Heart right ventricle (tissue), 16 donors: ENCODE results near the gene PCDHB11. TPM values are rescaled to one million over a fixed set of nuclear protein-coding genes. Genes with fewer than 3 reads are reported as not detected.
"Not testable (repeated sequence)": the region's sequence is repeated elsewhere in the genome, so short reads cannot be mapped to it uniquely, and the experiment has no call there.

Experiments
- ATAC-seq, 8 donors: fragments of 200-7000 bp; cut with Tn5 transposase; one replicate each; pipeline ENCODE4 v1.9.1; 2020; ENCODE audit warnings: mild to moderate bottlenecking in 8 of 8, moderate library complexity in 8 of 8, moderate number of reproducible peaks in 1 of 8
- DNase-seq, 2 donors: peaks; one replicate each; pipeline ENCODE4 v3.0.0-alpha.2; 2020
- H3K27ac ChIP-seq, 10 donors: fragments of 200-600 bp; sonication (generic) in 2 of 10; one replicate each; pipeline versions ENCODE4 v1.5.0 to v1.8.0; 2020 to 2022; ENCODE audit warnings: mild to moderate bottlenecking in 3 of 10
- H3K27me3 ChIP-seq, 7 donors: fragments of 200-600 bp; one replicate each; pipeline ENCODE4 v1.8.0; 2021 to 2022; ENCODE audit warnings: mild to moderate bottlenecking in 2 of 7
- H3K36me3 ChIP-seq, 9 donors: fragments of 200-600 bp; sonication (generic) in 1 of 9; one replicate each; pipeline versions ENCODE4 v1.5.0 to v1.8.0; 2020 to 2022; ENCODE audit warnings: mild to moderate bottlenecking in 2 of 9
- H3K4me1 ChIP-seq, 9 donors: fragments of 200-600 bp; sonication (generic) in 1 of 9; one replicate each; pipeline versions ENCODE4 v1.5.0 to v1.8.0; 2020 to 2022; ENCODE audit warnings: mild to moderate bottlenecking in 4 of 9
- H3K4me3 ChIP-seq, 10 donors: fragments of 200-600 bp; sonication (generic) in 2 of 10; one replicate each; pipeline versions ENCODE4 v1.5.0 to v1.8.0; 2020 to 2022; ENCODE audit warnings: mild to moderate bottlenecking in 7 of 10, moderate library complexity in 2 of 10
- H3K9me3 ChIP-seq, 11 donors: fragments of 200-600 bp in 10 of 11; sonication (generic) in 2 of 11; one replicate each; pipeline versions ENCODE4 v1.5.0 to v1.8.0; 2013 to 2022; ENCODE audit warnings: mild to moderate bottlenecking in 2 of 11, control low read depth in 1 of 11, moderate library complexity in 1 of 11
- WGBS, 2 donors: extraction: QIAGEN DNeasy Blood & Tissue Kit; methylation state at CpG; one replicate each; pipeline ENCODE4 v1.1.7; 2013; ENCODE audit warnings: inconsistent platforms in 1 of 2; 5-methylcytosine and 5-hydroxymethylcytosine counted together
- intact Hi-C, 10 donors: fragments of 100-400 bp; cut with DNase I; formaldehyde crosslinking; loops; one replicate each; pipeline versions ENCODE4 v1.11.1 to v1.14.2; 2022
- polyA plus RNA-seq, 2 donors: library from polyadenylated mRNA; stranded (reverse); fragments of 200-250 nt; gene quantifications; one replicate each; pipeline ENCODE4 v1.2.3, GENCODE V29; 2013
- total RNA-seq, 10 donors: library from RNA; stranded (reverse); fragmentation: NEBNext Ultra II Directional in 3 of 10; extraction: Animal tissue kit (Norgen Biotek cat#: 25700) in 3 of 10; gene quantifications; one replicate each; pipeline versions ENCODE4 v1.2.1 to v1.2.4, GENCODE V29; 2021 to 2023
- TF ChIP-seq, protein P1 (sequence below), 9 donors: fragments of 200-600 bp; sonication (generic) in 2 of 9; IDR thresholded peaks; one replicate each; pipeline versions ENCODE4 v1.5.0 to v1.8.0; 2021 to 2022; ENCODE audit warnings: antibody characterized with exemption in 9 of 9, mild to moderate bottlenecking in 5 of 9, moderate library complexity in 1 of 9
- donor health status: Arrhythmogenic right ventricular cardiomyopathy.
- donor health status: ischemic (EF 13 %, LVEDD 7.1; RV severe dilation, severe dysfunction).
- donor health status: healthy with polysubstance abuse.
- donor health status: DM: no; HTN: yes; CAD: no.
- donor health status: DM: no; HTN: no; CAD: no.
- donor health status: ischemic (EF 25% LVEDD 6.9; RV normal size, moderate dysfunction).
- donor health status: ischemic (EF 25% LVEDD 5.7; RV mildly dilated, moderate dysfunction).
- donor health status: healthy.
- donor health status: DM: yes; HTN: yes; CAD: no.
- donor health status: Ischemic cardiomyopathy.
- donor health status: ischemic (EF 35%, LVEDD 5.7; RV mildly dilated, moderate dysfunction).
- donor health status: nonischemic (EF 11% LVEDD 7.7; RV severe dilation, severe dysfunction).
- donor health status: DM: yes; HTN: yes; CAD: no.
- donor health status: PGD.
- donor health status: ischemic (EF 29% LVEDD 5.4; RV normal size, mild dysfunction).
- donor health status: nonischemic (EF 23%, LVEDD 6.1; RV moderate dilation, normal function).

PCDHB11 gene
- total and polyA plus RNA-seq, 12 donors, result 0.26 to 2.8 (median 1.3) TPM

DNA sequence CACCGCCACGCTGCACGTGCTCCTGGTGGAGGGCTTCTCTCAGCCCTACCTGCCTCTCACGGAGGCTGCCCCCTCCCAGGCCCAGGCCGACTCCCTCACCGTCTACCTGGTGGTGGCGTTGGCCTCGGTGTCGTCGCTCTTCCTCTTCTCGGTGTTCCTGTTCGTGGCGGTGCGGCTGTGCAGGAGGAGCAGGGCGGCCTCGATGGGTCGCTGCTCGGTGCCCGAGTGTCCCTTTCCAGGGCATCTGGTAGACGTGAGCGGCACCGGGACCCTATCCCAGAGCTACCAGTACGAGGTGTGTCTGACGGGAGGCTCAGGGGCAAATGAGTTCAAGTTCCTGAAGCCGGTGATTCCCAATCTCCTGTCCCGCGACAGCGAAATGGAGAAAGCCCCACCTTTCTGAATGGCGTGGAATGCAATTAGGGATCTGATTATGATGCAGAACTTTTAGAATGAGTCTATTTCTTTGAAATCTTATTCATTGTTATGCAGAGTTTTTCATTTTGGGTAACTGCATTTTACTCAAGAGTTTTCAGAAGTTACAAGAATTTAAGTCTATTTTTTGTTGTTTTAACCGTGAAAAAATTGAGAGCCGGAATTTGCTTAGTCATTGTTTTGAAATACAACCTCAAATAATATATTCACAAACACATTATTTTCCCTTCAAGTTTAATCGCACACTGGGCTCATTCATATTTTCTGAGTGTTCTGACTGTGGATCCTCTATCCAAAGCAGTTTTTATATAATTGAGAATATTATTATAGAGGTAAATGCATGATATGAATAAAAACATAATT is 37.3 kb downstream of the PCDHB11 start:
- Histone ChIP-seq H3K4me1 (no peaks in the 10 kb centered on the region), H3K27me3 (peaks cover 0 to 46% (median 34%) of the 10 kb centered on the region in 7 donors), H3K36me3 (peaks cover 0 to 8% (median 0%) of the 10 kb centered on the region in 9 donors), H3K4me3 (no peak overlapping the region), H3K9me3 (peaks cover 9 to 100% (median 83%) of the 10 kb centered on the region in 11 donors), H3K27ac (no peak overlapping the region)
- intact Hi-C loops, result no loop called here
- DNase-seq (no peak), ATAC-seq (no peak)
- 17 to 18% methylated on average over 29 to 32 of the region's 32 CpGs for WGBS, 2 donors
- TF ChIP-seq, protein P1, sequence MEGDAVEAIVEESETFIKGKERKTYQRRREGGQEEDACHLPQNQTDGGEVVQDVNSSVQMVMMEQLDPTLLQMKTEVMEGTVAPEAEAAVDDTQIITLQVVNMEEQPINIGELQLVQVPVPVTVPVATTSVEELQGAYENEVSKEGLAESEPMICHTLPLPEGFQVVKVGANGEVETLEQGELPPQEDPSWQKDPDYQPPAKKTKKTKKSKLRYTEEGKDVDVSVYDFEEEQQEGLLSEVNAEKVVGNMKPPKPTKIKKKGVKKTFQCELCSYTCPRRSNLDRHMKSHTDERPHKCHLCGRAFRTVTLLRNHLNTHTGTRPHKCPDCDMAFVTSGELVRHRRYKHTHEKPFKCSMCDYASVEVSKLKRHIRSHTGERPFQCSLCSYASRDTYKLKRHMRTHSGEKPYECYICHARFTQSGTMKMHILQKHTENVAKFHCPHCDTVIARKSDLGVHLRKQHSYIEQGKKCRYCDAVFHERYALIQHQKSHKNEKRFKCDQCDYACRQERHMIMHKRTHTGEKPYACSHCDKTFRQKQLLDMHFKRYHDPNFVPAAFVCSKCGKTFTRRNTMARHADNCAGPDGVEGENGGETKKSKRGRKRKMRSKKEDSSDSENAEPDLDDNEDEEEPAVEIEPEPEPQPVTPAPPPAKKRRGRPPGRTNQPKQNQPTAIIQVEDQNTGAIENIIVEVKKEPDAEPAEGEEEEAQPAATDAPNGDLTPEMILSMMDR (IDR thresholded peaks at IDR 0.05), result no peak

DNA sequence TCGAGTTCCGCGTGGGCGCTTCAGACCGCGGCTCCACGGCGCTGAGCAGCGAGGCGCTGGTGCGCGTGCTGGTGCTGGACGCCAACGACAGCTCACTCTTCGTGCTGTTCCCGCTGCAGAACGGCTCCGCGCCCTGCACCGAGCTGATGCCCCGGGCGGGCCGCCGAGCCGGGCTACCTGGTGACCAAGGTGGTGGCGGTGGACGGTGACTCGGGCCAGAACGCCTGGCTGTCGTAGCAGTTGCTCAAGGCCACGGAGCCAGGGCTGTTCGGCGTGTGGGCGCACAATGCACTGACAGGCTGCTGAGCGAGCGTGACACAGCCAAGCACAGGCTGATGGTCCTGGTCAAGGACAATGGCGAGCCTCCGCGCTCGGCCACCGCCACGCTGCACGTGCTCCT is 42.1 kb downstream of the PCDHB11 start:
- peaks cover 0 to 55% (median 20%) of the 10 kb centered on the region in 7 donors for H3K27me3 ChIP-seq
- intact Hi-C loops, result loop anchor here in 3 of 10 donors (10.0 kb wide), 2 partner anchors 83 to 323 kb away; partner anchors contain the start of gene TAF7 (in 1 of the 3)
- TF ChIP-seq, protein P1 (IDR thresholded peaks at IDR 0.05), result no peak
- no peak for DNase-seq
- ATAC-seq, result no peak
- peaks cover 0 to 6% (median 0%) of the 10 kb centered on the region in 9 donors for H3K36me3 ChIP-seq
- no peak overlapping the region for H3K27ac ChIP-seq
- 14 to 20% methylated on average over 43 of the region's 43 CpGs for WGBS, 2 donors
- H3K9me3 ChIP-seq, result peaks cover 5 to 100% (median 80%) of the 10 kb centered on the region in 11 donors
- H3K4me3 ChIP-seq, result no peak overlapping the region
- no peaks in the 10 kb centered on the region for H3K4me1 ChIP-seq

DNA sequence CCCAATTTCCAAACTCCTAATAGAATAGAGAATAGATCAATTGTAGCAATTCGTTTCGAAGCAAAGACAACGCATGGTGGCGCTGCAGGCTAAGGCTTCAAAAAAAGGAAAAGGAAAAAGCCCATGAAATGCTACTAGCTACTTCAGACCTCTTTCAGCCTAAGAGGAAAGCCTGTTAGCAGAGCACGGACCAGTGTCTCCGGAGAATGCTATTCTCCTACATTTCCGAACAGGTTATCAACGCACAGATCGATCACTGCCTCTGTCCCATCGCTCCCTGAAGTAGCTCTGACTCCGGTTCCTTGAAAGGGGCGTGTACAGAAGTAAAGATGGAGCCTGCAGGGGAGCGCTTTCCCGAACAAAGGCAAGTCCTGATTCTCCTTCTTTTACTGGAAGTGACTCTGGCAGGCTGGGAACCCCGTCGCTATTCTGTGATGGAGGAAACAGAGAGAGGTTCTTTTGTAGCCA is 45.9 kb downstream of the PCDHB11 start, which contains the start of gene PCDHB15:
TSS of gene PCDHB15 (plus strand) at position 146 of the 468 bp plus-strand sequence. CDS start at position 330, 184 bp downstream.
- WGBS, 2 donors, result 6 to 7% methylated on average over 16 of the region's 16 CpGs
- H3K4me1 ChIP-seq, result no peaks in the 10 kb centered on the region
- H3K4me3 ChIP-seq, result peak within 1 kb of the TSS; percentile 12 to 59 (median 44)
- ATAC-seq (peak; percentile 20 to 62 (median 46)), DNase-seq (peak in 1 of 2 donors; percentile 37)
- peak within 1 kb of the TSS in 2 of 10 donors; percentile 17 to 60 for H3K27ac ChIP-seq
- H3K36me3 ChIP-seq, result peaks cover 0 to 40% (median 0%) of the 10 kb centered on the region in 9 donors
- H3K27me3 ChIP-seq, result peaks cover 0 to 29% (median 13%) of the 10 kb centered on the region in 7 donors
- intact Hi-C loops, result loop anchor here in 7 of 10 donors (1.0 to 10.0 kb wide), 6 partner anchors 80 to 320 kb away; partner anchors contain the start of gene TAF7 (in 1 of the 7)
- peaks cover 0 to 100% (median 80%) of the 10 kb centered on the region in 11 donors for H3K9me3 ChIP-seq
- TF ChIP-seq, protein P1 (IDR thresholded peaks at IDR 0.05), result peak; percentile 15 to 61 (median 47)

DNA sequence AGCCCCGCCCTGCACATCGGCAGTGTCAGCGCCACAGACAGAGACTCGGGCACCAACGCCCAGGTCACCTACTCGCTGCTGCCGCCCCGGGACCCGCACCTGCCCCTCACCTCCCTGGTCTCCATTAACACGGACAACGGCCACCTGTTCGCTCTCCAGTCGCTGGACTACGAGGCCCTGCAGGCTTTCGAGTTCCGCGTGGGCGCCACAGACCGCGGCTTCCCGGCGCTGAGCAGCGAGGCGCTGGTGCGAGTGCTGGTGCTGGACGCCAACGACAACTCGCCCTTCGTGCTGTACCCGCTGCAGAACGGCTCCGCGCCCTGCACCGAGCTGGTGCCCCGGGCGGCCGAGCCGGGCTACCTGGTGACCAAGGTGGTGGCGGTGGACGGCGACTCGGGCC is 47.5 kb downstream of the PCDHB11 start:
- DNase-seq, H3K4me3 ChIP-seq, H3K27ac ChIP-seq, ATAC-seq, H3K4me1 ChIP-seq: not testable (repeated sequence)
- Histone ChIP-seq H3K9me3 (peaks cover 0 to 100% (median 82%) of the 10 kb centered on the region in 11 donors), H3K36me3 (peaks cover 0 to 52% (median 0%) of the 10 kb centered on the region in 9 donors), H3K27me3 (peaks cover 0 to 13% (median 3%) of the 10 kb centered on the region in 7 donors)
- WGBS, 2 donors, result 40 to 42% methylated on average over 15 to 30 of the region's 42 CpGs
- intact Hi-C loops, result loop anchor here in 4 of 10 donors (5.0 to 10.0 kb wide), 3 partner anchors 78 to 318 kb away; partner anchors contain the start of gene TAF7 (in 1 of the 4)

DNA sequence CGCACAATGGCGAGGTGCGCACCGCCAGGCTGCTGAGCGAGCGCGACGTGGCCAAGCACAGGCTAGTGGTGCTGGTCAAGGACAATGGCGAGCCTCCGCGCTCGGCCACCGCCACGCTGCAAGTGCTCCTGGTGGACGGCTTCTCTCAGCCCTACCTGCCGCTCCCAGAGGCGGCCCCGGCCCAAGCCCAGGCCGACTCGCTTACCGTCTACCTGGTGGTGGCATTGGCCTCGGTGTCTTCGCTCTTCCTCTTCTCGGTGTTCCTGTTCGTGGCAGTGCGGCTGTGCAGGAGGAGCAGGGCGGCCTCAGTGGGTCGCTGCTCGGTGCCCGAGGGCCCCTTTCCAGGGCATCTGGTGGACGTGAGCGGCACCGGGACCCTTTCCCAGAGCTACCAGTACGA is 48.0 kb downstream of the PCDHB11 start:
- not testable (repeated sequence) for H3K27me3 ChIP-seq, H3K4me1 ChIP-seq, DNase-seq, H3K27ac ChIP-seq, ATAC-seq, H3K4me3 ChIP-seq
- Histone ChIP-seq H3K9me3 (peaks cover 0 to 100% (median 83%) of the 10 kb centered on the region in 11 donors), H3K36me3 (peaks cover 0 to 55% (median 0%) of the 10 kb centered on the region in 9 donors)
- 43 to 44% methylated on average over 32 to 33 of the region's 34 CpGs for WGBS, 2 donors
- intact Hi-C loops, result loop anchor here in 4 of 10 donors (5.0 to 10.0 kb wide), 3 partner anchors 77 to 317 kb away; partner anchors contain the start of gene TAF7 (in 1 of the 4)
